HEK293 (cell line): ENCODE data around the gene GALNT1.

Experiments
- ZBTB49 ChIP-seq: fragments of 450-650 bp; formaldehyde crosslinking; IDR thresholded peaks from 2 replicates; pipeline ENCODE4 v1.5.1; 2016; ENCODE audit warnings: missing biosample characterization, missing genetic modification characterization, low read depth
- ZFP3 ChIP-seq: fragments of 450-650 bp; formaldehyde crosslinking; IDR thresholded peaks from 2 replicates; pipeline ENCODE4 v1.5.1; 2016; ENCODE audit warnings: low read depth, missing biosample characterization, missing genetic modification characterization
- ZNF157 ChIP-seq: fragments of 450-650 bp; formaldehyde crosslinking; IDR thresholded peaks from 2 replicates; pipeline ENCODE4 v1.5.1; 2016; ENCODE audit warnings: missing biosample characterization, missing genetic modification characterization

GRCh38 chr18:35578936-35579335 lies 2.6 kb upstream of the GALNT1 start:
- TF ChIP-seq ZNF157 (tag by site-specific recombination): no peak
- no peak for TF ChIP-seq ZBTB49 (tag by site-specific recombination)
- TF ChIP-seq ZFP3: no peak
